Lung (tissue), 12 donors: ENCODE data around the gene FAM9C. TPM values are rescaled to one million over a fixed set of nuclear protein-coding genes. Genes with fewer than 3 reads are reported as not detected.
"Not testable (repeated sequence)": the region's sequence is repeated elsewhere in the genome, so short reads cannot be mapped to it uniquely, and the experiment has no call there.

ENCODE experiments used
- ATAC-seq: fragments of 200-7000 bp; cut with Tn5 transposase; one replicate; pipeline ENCODE4 v1.9.1; 2020; ENCODE audit warnings: moderate number of reproducible peaks; ENCODE audit not compliant: insufficient read depth, low FRiP score
- DNase-seq, 3 donors: peaks; one replicate each; pipeline ENCODE4 v3.0.0-alpha.2; 2013 to 2017
- H3K27ac ChIP-seq, 2 donors: one replicate each; pipeline ENCODE4 v1.5.1; 2013; ENCODE audit warnings: mild to moderate bottlenecking in 2 of 2, moderate library complexity in 2 of 2, control low read depth in 1 of 2, inconsistent platforms in 1 of 2, low read depth in 1 of 2, low read length in 1 of 2
- H3K27me3 ChIP-seq, 3 donors: one replicate each; pipeline ENCODE4 v1.5.1; 2013; ENCODE audit warnings: low read length in 2 of 3; ENCODE audit not compliant: control insufficient read depth in 3 of 3, insufficient read depth in 3 of 3
- H3K36me3 ChIP-seq, 4 donors: one replicate each; pipeline ENCODE4 v1.5.1; 2013; ENCODE audit warnings: low read length in 4 of 4, mild to moderate bottlenecking in 1 of 4, moderate library complexity in 1 of 4; ENCODE audit not compliant: control insufficient read depth in 4 of 4, insufficient read depth in 4 of 4
- H3K4me1 ChIP-seq, 5 donors: one replicate each; pipeline ENCODE4 v1.5.1; 2013; ENCODE audit warnings: low read length in 5 of 5, mild to moderate bottlenecking in 2 of 5, moderate library complexity in 1 of 5; ENCODE audit not compliant: control insufficient read depth in 5 of 5, insufficient read depth in 5 of 5
- H3K4me3 ChIP-seq: one replicate; pipeline ENCODE4 v1.5.1; 2013; ENCODE audit warnings: mild to moderate bottlenecking, control low read depth, moderate library complexity
- H3K9ac ChIP-seq, 2 donors: one replicate each; pipeline ENCODE4 v1.5.1; 2013; ENCODE audit warnings: low read length in 2 of 2, control low read depth in 1 of 2; ENCODE audit not compliant: insufficient read depth in 1 of 2
- H3K9me3 ChIP-seq, 4 donors: one replicate each; pipeline ENCODE4 v1.5.1; 2013; ENCODE audit warnings: low read length in 3 of 4, mild to moderate bottlenecking in 1 of 4, moderate library complexity in 1 of 4; ENCODE audit not compliant: control insufficient read depth in 4 of 4, insufficient read depth in 3 of 4
- CTCF ChIP-seq: IDR thresholded peaks from 2 replicates; pipeline ENCODE4 v1.5.1; 2012; ENCODE audit warnings: mild to moderate bottlenecking; ENCODE audit errors: control extremely low read depth, extremely low read depth
- WGBS, 2 donors: extraction: QIAGEN DNeasy Blood & Tissue Kit; methylation state at CpG; one replicate each; pipeline ENCODE4 v1.1.7; 2013; 5-methylcytosine and 5-hydroxymethylcytosine counted together
- polyA plus RNA-seq, 2 donors: library from polyadenylated mRNA; stranded (reverse); fragments of 200-250 nt; gene quantifications; one replicate each; pipeline ENCODE4 v1.2.1, GENCODE V29; 2013
- total RNA-seq, 2 donors: library from RNA; depleted of rRNA in 1 of 2; stranded (reverse); fragments of >200 nt in 1 of 2; gene quantifications; one replicate each; pipeline ENCODE4 v1.2.1, GENCODE V29; 2014 to 2021
- donor health status: control.
- donor health status: control.
- donor health status: Bipolar disorder and iron deficiency.
- donor health status: healthy.
- donor health status: DM: yes; HTN: yes; CAD: no.

FAM9C gene
- total and polyA plus RNA-seq, 4 donors: 0.01 to 0.28 (median 0.09) TPM; not detected in 1

GRCh38 chrX:13066391-13066790 lies 22.0 kb upstream of the FAM9C start:
- H3K27me3 ChIP-seq: peaks cover 0 to 7% (median 0%) of the 10 kb centered on the region in 3 donors
- H3K9ac ChIP-seq: no peak overlapping the region
- H3K4me1 ChIP-seq: peaks cover 0 to 2% (median 0%) of the 10 kb centered on the region in 5 donors
- H3K36me3 ChIP-seq: no peaks in the 10 kb centered on the region
- DNase-seq (no peak), ATAC-seq (no peak)
- no peak for TF ChIP-seq CTCF
- no peak overlapping the region for H3K27ac ChIP-seq
- no peak overlapping the region for H3K4me3 ChIP-seq
- H3K9me3 ChIP-seq: peaks cover 0 to 14% (median 6%) of the 10 kb centered on the region in 4 donors
- WGBS, 2 donors: 75 to 89% methylated on average over 3 to 4 of the region's 4 CpGs

GRCh38 chrX:13064599-13065143 lies 20.3 kb upstream of the FAM9C start:
- 39 to 46% methylated on average over 2 of the region's 2 CpGs for WGBS, 2 donors
- H3K27ac ChIP-seq: no peak overlapping the region
- H3K9me3 ChIP-seq: peaks cover 0 to 11% (median 4%) of the 10 kb centered on the region in 4 donors
- H3K4me3 ChIP-seq: no peak overlapping the region
- no peak overlapping the region for H3K9ac ChIP-seq
- DNase-seq (peak in 2 of 3 donors; percentile 51 to 63), ATAC-seq (peak; percentile 58)
- peaks cover 0 to 7% (median 0%) of the 10 kb centered on the region in 3 donors for H3K27me3 ChIP-seq
- peaks cover 0 to 6% (median 0%) of the 10 kb centered on the region in 5 donors for H3K4me1 ChIP-seq
- no peaks in the 10 kb centered on the region for H3K36me3 ChIP-seq
- TF ChIP-seq CTCF: no peak

GRCh38 chrX:13063124-13063523 lies 18.7 kb upstream of the FAM9C start:
- peaks cover 0 to 10% (median 2%) of the 10 kb centered on the region in 5 donors for H3K4me1 ChIP-seq
- not testable (repeated sequence) for H3K9ac ChIP-seq, H3K4me3 ChIP-seq, H3K9me3 ChIP-seq, H3K27ac ChIP-seq, DNase-seq, H3K27me3 ChIP-seq, H3K36me3 ChIP-seq, ATAC-seq
- 88 to 100% methylated on average over 2 of the region's 2 CpGs for WGBS, 2 donors

GRCh38 chrX:13062331-13062730 lies 17.9 kb upstream of the FAM9C start:
- ATAC-seq, H3K4me3 ChIP-seq, H3K9ac ChIP-seq, H3K27ac ChIP-seq, H3K36me3 ChIP-seq, H3K9me3 ChIP-seq, DNase-seq: not testable (repeated sequence)
- peaks cover 0 to 10% (median 3%) of the 10 kb centered on the region in 3 donors for H3K27me3 ChIP-seq
- H3K4me1 ChIP-seq: peaks cover 0 to 10% (median 2%) of the 10 kb centered on the region in 5 donors

GRCh38 chrX:13061215-13061708 lies 16.8 kb upstream of the FAM9C start:
- H3K36me3 ChIP-seq, DNase-seq, ATAC-seq, H3K9me3 ChIP-seq, H3K27ac ChIP-seq, H3K4me3 ChIP-seq, H3K9ac ChIP-seq: not testable (repeated sequence)
- Histone ChIP-seq H3K27me3 (peaks cover 0 to 13% (median 3%) of the 10 kb centered on the region in 3 donors), H3K4me1 (peaks cover 0 to 10% (median 0%) of the 10 kb centered on the region in 5 donors)
- 86 to 94% methylated on average over 4 of the region's 4 CpGs for WGBS, 2 donors
